Measurements from ENCODE around the gene JAKMIP3. TPM values are rescaled to one million over a fixed set of nuclear protein-coding genes. Genes with fewer than 3 reads are reported as not detected.
A peak's percentile ranks its signal among the peaks of the same experiment; 100 is the strongest.

The JAKMIP3 gene
- total RNA-seq, 4 donors from 2014 or later = 0.26 to 1.3 (median 1.2) TPM; not detected in 1

GRCh38 chr10:132104471-132105301 is 38.9 kb downstream of the JAKMIP3 start:
- intact Hi-C loops (cut with DNase I; ENCODE audit: low total_unique reads) = no loop called here
- TF ChIP-seq, protein P1, sequence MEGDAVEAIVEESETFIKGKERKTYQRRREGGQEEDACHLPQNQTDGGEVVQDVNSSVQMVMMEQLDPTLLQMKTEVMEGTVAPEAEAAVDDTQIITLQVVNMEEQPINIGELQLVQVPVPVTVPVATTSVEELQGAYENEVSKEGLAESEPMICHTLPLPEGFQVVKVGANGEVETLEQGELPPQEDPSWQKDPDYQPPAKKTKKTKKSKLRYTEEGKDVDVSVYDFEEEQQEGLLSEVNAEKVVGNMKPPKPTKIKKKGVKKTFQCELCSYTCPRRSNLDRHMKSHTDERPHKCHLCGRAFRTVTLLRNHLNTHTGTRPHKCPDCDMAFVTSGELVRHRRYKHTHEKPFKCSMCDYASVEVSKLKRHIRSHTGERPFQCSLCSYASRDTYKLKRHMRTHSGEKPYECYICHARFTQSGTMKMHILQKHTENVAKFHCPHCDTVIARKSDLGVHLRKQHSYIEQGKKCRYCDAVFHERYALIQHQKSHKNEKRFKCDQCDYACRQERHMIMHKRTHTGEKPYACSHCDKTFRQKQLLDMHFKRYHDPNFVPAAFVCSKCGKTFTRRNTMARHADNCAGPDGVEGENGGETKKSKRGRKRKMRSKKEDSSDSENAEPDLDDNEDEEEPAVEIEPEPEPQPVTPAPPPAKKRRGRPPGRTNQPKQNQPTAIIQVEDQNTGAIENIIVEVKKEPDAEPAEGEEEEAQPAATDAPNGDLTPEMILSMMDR (IDR thresholded peaks at IDR 0.05) = no peak
- no peak for TF ChIP-seq POLR2A (IDR thresholded peaks at IDR 0.05)
- Histone ChIP-seq H3K9me3 (no peaks in the 10 kb centered on the region), H3K4me1 (no peaks in the 10 kb centered on the region), H3K36me3 (no peaks in the 10 kb centered on the region), H3K27me3 (no peaks in the 10 kb centered on the region), H3K4me3 (no peak overlapping the region), H3K27ac (no peak overlapping the region)
- peak in 1 of 2 donors; percentile 11 for DNase-seq

GRCh38 chr10:132105302-132105995 is 39.7 kb downstream of the JAKMIP3 start:
- TF ChIP-seq POLR2A (IDR thresholded peaks at IDR 0.05) = no peak
- TF ChIP-seq, protein P1 (IDR thresholded peaks at IDR 0.05) = no peak
- DNase-seq = no peak
- intact Hi-C loops (cut with DNase I; ENCODE audit: low total_unique reads) = no loop called here

GRCh38 chr10:132106431-132106830 is 40.7 kb downstream of the JAKMIP3 start:
- intact Hi-C loops (cut with DNase I; ENCODE audit: low total_unique reads) = no loop called here
- no peaks in the 10 kb centered on the region for H3K27me3 ChIP-seq
- TF ChIP-seq, protein P1 (IDR thresholded peaks at IDR 0.05) = no peak
- TF ChIP-seq POLR2A (IDR thresholded peaks at IDR 0.05) = no peak
- H3K36me3 ChIP-seq = no peaks in the 10 kb centered on the region
- no peaks in the 10 kb centered on the region for H3K9me3 ChIP-seq
- peak in 1 of 2 donors; percentile 11 for DNase-seq
- H3K4me1 ChIP-seq = no peaks in the 10 kb centered on the region
- no peak overlapping the region for H3K27ac ChIP-seq
- no peak overlapping the region for H3K4me3 ChIP-seq

More at GRCh38 chr10:132105302-132105995, 39.7 kb downstream of the JAKMIP3 start:
- no peaks in the 10 kb centered on the region for H3K9me3 ChIP-seq
- H3K4me1 ChIP-seq = no peaks in the 10 kb centered on the region
- no peaks in the 10 kb centered on the region for H3K36me3 ChIP-seq
- no peaks in the 10 kb centered on the region for H3K27me3 ChIP-seq
- H3K4me3 ChIP-seq = no peak overlapping the region
- no peak overlapping the region for H3K27ac ChIP-seq

DNA sequence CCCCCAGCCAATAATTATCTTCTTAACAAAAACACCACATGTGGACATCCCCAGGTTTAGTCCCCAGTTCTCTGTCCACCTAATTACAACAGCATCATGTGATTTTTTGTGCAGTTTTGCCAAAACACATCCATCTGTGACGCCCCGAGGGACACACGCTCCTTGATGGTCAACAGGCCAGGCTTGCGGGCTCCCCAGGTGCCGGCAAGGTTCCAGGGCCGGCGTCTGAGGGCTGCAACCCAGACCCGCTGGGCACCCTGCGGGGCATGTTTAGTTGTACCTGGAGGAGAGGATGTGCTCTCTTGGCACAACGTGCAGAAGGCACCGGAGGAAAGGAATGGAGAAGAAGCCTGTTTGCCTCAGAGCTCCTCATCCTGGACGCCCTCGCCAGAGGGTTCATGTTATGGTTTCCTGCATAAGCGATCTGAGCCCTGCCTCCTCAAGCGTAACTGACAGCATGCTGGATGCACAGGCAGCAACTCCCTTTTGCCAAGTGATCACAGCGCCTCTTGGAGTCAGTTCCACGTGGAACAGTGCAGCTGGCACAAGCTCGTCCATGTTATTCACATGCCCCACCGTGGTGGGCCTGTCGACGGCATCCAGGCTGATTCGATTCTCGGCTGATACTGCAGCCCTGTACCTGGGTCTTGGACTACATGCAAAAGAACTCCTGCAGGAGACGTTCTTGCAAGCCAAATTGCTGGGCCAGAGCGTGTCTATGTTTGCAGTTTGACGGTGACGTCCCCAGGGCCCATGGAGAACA is 41.6 kb downstream of the JAKMIP3 start:
- TF ChIP-seq, protein P1 (IDR thresholded peaks at IDR 0.05) = no peak
- no peak for TF ChIP-seq POLR2A (IDR thresholded peaks at IDR 0.05)
- Histone ChIP-seq H3K4me1 (no peaks in the 10 kb centered on the region), H3K4me3 (no peak overlapping the region), H3K36me3 (no peaks in the 10 kb centered on the region), H3K27ac (no peak overlapping the region), H3K27me3 (no peaks in the 10 kb centered on the region), H3K9me3 (no peaks in the 10 kb centered on the region)
- DNase-seq = no peak
- intact Hi-C loops (cut with DNase I; ENCODE audit: low total_unique reads) = no loop called here

All from uterus (tissue), 4 donors.